Measurements from ENCODE around the gene CLSTN2.

- TF ChIP-seq CTCF (IDR thresholded peaks at IDR 0.05; ENCODE audit: control extremely low read depth in 1 of 3, insufficient read depth in 1 of 3, low read depth in 1 of 3, low read length in 3 of 3), result no peak
- TF ChIP-seq SP2 (IDR thresholded peaks at IDR 0.05; ENCODE audit: low read length), result no peak
- no peak for TF ChIP-seq SP1 (IDR thresholded peaks at IDR 0.05; ENCODE audit: low read depth, low read length)
- no peak for TF ChIP-seq POLR2A (IDR thresholded peaks at IDR 0.05; ENCODE audit: control extremely low read depth in 1 of 2, low read depth in 2 of 2, low read length in 2 of 2)
- no peak for TF ChIP-seq POLR2AphosphoS5 (IDR thresholded peaks at IDR 0.05; ENCODE audit: low read depth, low read length)
- TF ChIP-seq TAF1 (IDR thresholded peaks at IDR 0.05; ENCODE audit: low read depth, low read length), result no peak
- no peak for TF ChIP-seq GABPA (IDR thresholded peaks at IDR 0.05; ENCODE audit: borderline replicate concordance, insufficient read depth, low read length)
- TF ChIP-seq MAX (IDR thresholded peaks at IDR 0.05), result no peak
Measured at GRCh38 chr3:140238646-140239314, 303.8 kb downstream of the CLSTN2 start.

All from H1 (cell line).